A673 (cell line): ENCODE measurements around the gene MB21D2. TPM values are rescaled to one million over a fixed set of nuclear protein-coding genes. Genes with fewer than 3 reads are reported as not detected.

ENCODE experiments used
- BruUV-seq: library from RNA; stranded (reverse); fragments of 400-500 nt; replicated peaks from 2 replicates; lab custom pipeline; 2021; lab: Mats Ljungman, UMichigan
- CTCF ChIA-PET: fragments of 300-600 bp; sonication (Branson Sonifier 250); formaldehyde crosslinking; loops from one replicate; lab custom pipeline; 2022; ENCODE audit warnings: antibody characterized with exemption; lab: Charles Lee
- POLR2A ChIA-PET: fragments of 300-600 bp; sonication (Branson Sonifier 250); formaldehyde crosslinking; loops from one replicate; lab custom pipeline; 2022; ENCODE audit warnings: antibody characterized with exemption; ENCODE audit not compliant: low non-redundant PET; lab: Charles Lee
- DNase-seq: peaks from one replicate; pipeline ENCODE4 v3.0.0-alpha.2; 2015; ENCODE audit warnings: low spot score
- H3K27ac ChIP-seq: fragments of 200-600 bp; sonication (generic); 2 replicates; pipeline ENCODE4 v1.5.1; 2016; ENCODE audit warnings: mixed run types, low read depth, mild to moderate bottlenecking, mixed read lengths, antibody characterized with exemption, low read length; ENCODE audit not compliant: poor library complexity, severe bottlenecking
- H3K27me3 ChIP-seq: fragments of 200-600 bp; sonication (generic); replicated peaks from 2 replicates; pipeline ENCODE4 v1.6.1; 2017; ENCODE audit warnings: mixed run types, low read depth, mild to moderate bottlenecking, mixed read lengths, antibody characterized with exemption, low read length; ENCODE audit not compliant: insufficient read depth, poor library complexity
- H3K36me3 ChIP-seq: fragments of 200-600 bp; sonication (generic); 2 replicates; pipeline ENCODE4 v1.6.1; 2016; ENCODE audit warnings: mixed run types, mild to moderate bottlenecking, mixed read lengths, antibody characterized with exemption, low read length; ENCODE audit not compliant: insufficient read depth, poor library complexity, severe bottlenecking
- H3K4me1 ChIP-seq: fragments of 200-600 bp; sonication (generic); 2 replicates; pipeline ENCODE4 v1.6.1; 2017; ENCODE audit warnings: mixed run types, mild to moderate bottlenecking, mixed read lengths, antibody characterized with exemption, low read length; ENCODE audit not compliant: insufficient read depth, poor library complexity, severe bottlenecking
- H3K4me3 ChIP-seq: fragments of 200-600 bp; sonication (generic); 2 replicates; pipeline ENCODE4 v1.5.1; 2016; ENCODE audit warnings: low read depth, mixed run types, mild to moderate bottlenecking, mixed read lengths, low read length; ENCODE audit not compliant: poor library complexity, severe bottlenecking
- H3K9me3 ChIP-seq: fragments of 200-600 bp; sonication (generic); 2 replicates; pipeline ENCODE4 v1.6.1; 2016; ENCODE audit warnings: mixed run types, low read depth, mild to moderate bottlenecking, mixed read lengths, antibody characterized with exemption, low read length; ENCODE audit not compliant: poor library complexity, severe bottlenecking
- CTCF ChIP-seq: fragments of 300-800, 200-600 bp; sonication (generic); conservative IDR thresholded peaks from 2 replicates; pipeline ENCODE4 v1.5.1; 2017; ENCODE audit warnings: low read depth, mild to moderate bottlenecking, antibody characterized with exemption, low read length, moderate library complexity, mixed read lengths
- EZH2 ChIP-seq: fragments of 200-600 bp; sonication (generic); IDR thresholded peaks from 2 replicates; pipeline ENCODE4 v1.6.1; 2017; ENCODE audit warnings: borderline replicate concordance, low read depth, mild to moderate bottlenecking, mixed read lengths, antibody characterized with exemption, low read length; ENCODE audit not compliant: poor library complexity, severe bottlenecking
- intact Hi-C: fragments of 100-400 bp; cut with micrococcal nuclease; formaldehyde crosslinking; loops from one replicate; pipeline ENCODE4 v1.10.0; 2022; ENCODE audit not compliant: unreplicated experiment
- total RNA-seq: library from RNA; stranded (reverse); gene quantifications from 2 replicates; pipeline ENCODE4 v1.2.3, GENCODE V29; 2021

Gene MB21D2
- total RNA-seq, 1 experiment from 2014 or later, result 8.1 TPM

- POLR2A ChIA-PET, result no interaction called here
- no peaks in the 10 kb centered on the region for H3K27me3 ChIP-seq
- no peak for DNase-seq
- no TSS peak for BruUV-seq
- no peak overlapping the region for H3K4me3 ChIP-seq
- CTCF ChIA-PET, result interaction anchor here (0.6 kb wide), 1 partner anchor 10 kb away, joined by 4 read pairs; no protein-coding TSS in a partner anchor
- no peaks in the 10 kb centered on the region for H3K9me3 ChIP-seq
- intact Hi-C loops, result loop anchor here (5.0 kb wide), 1 partner anchor 62 kb away; no protein-coding TSS in a partner anchor
- TF ChIP-seq CTCF (no peak), EZH2 (no peak)
- H3K4me1 ChIP-seq, result peaks cover 17% of the 10 kb centered on the region
- no peaks in the 10 kb centered on the region for H3K36me3 ChIP-seq
- H3K27ac ChIP-seq, result no peak overlapping the region
Observed at GRCh38 chr3:192825216-192825615, 92.4 kb downstream of the MB21D2 start.

GRCh38 chr3:192824313-192824712, 93.3 kb downstream of the MB21D2 start:
- peaks cover 15% of the 10 kb centered on the region for H3K4me1 ChIP-seq
- H3K4me3 ChIP-seq, result no peak overlapping the region
- no peak for DNase-seq
- no peaks in the 10 kb centered on the region for H3K36me3 ChIP-seq
- H3K27me3 ChIP-seq, result no peaks in the 10 kb centered on the region
- BruUV-seq, result no TSS peak
- ChIA-PET POLR2A (no interaction called here), CTCF (no interaction called here)
- H3K27ac ChIP-seq, result no peak overlapping the region
- TF ChIP-seq EZH2 (no peak), CTCF (no peak)
- no peaks in the 10 kb centered on the region for H3K9me3 ChIP-seq
- intact Hi-C loops, result no loop called here

- Histone ChIP-seq H3K9me3 (no peaks in the 10 kb centered on the region), H3K4me3 (no peak overlapping the region), H3K36me3 (no peaks in the 10 kb centered on the region), H3K27me3 (no peaks in the 10 kb centered on the region), H3K27ac (no peak overlapping the region), H3K4me1 (peaks cover 9% of the 10 kb centered on the region)
- ChIA-PET POLR2A (no interaction called here), CTCF (no interaction called here)
- TF ChIP-seq EZH2 (no peak), CTCF (no peak)
- intact Hi-C loops, result no loop called here
- no peak for DNase-seq
- BruUV-seq, result no TSS peak
Observed at GRCh38 chr3:192821161-192821560, 96.5 kb downstream of the MB21D2 start.
